IMR-90 (cell line): ENCODE data around the gene MID1. TPM values are rescaled to one million over a fixed set of nuclear protein-coding genes. Genes with fewer than 3 reads are reported as not detected.

Experiments
- ATAC-seq: fragments of 200-7000 bp; cut with Tn5 transposase; 2 replicates; pipeline ENCODE4 v1.9.1; 2020; ENCODE audit warnings: low read depth, mild to moderate bottlenecking, moderate library complexity
- BruUV-seq: library from RNA; stranded (reverse); fragments of 400-500 nt; replicated peaks from 2 replicates; lab custom pipeline; 2021; lab: Mats Ljungman, UMichigan
- CTCF ChIA-PET: fragments of 300-600 bp; formaldehyde crosslinking; extraction: SDS; loops from one replicate; lab custom pipeline; 2021; ENCODE audit warnings: antibody characterized with exemption; lab: Yijun Ruan, JAX
- POLR2A ChIA-PET: fragments of 300-600 bp; sonication (Branson Sonifier 250); formaldehyde crosslinking; loops from one replicate; lab custom pipeline; 2022; ENCODE audit warnings: antibody characterized with exemption; ENCODE audit not compliant: unreplicated experiment; lab: Charles Lee
- DNase-seq: peaks from one replicate; pipeline ENCODE4 v3.0.0; 2013
- H2AFZ ChIP-seq: replicated peaks from 2 replicates; pipeline ENCODE3; 2013; ENCODE audit warnings: low read length, mild to moderate bottlenecking; ENCODE audit not compliant: poor library complexity
- H2AK5ac ChIP-seq: 2 replicates; pipeline ENCODE4 v1.6.1; 2013; ENCODE audit warnings: low read depth, low read length, inconsistent platforms
- H2AK9ac ChIP-seq: replicated peaks from 2 replicates; pipeline ENCODE3; 2013; ENCODE audit warnings: mild to moderate bottlenecking, low read depth, low read length, moderate library complexity; ENCODE audit not compliant: poor library complexity
- H2BK120ac ChIP-seq: 2 replicates; pipeline ENCODE4 v1.6.1; 2013; ENCODE audit warnings: low read depth, low read length, inconsistent platforms
- H2BK15ac ChIP-seq: 3 replicates; pipeline ENCODE4 v1.6.1; 2013; ENCODE audit warnings: low read depth, low read length, inconsistent platforms
- H2BK20ac ChIP-seq: 2 replicates; pipeline ENCODE4 v1.6.1; 2013; ENCODE audit warnings: low read depth, mild to moderate bottlenecking, inconsistent platforms, low read length, moderate library complexity
- H2BK5ac ChIP-seq: 2 replicates; pipeline ENCODE4 v1.6.1; 2013; ENCODE audit warnings: mild to moderate bottlenecking, low read depth, low read length, inconsistent platforms; ENCODE audit not compliant: poor library complexity, severe bottlenecking
- H3K14ac ChIP-seq: replicated peaks from 2 replicates; pipeline ENCODE4 v1.6.1; 2013; ENCODE audit warnings: low read depth, low read length, inconsistent platforms
- H3K18ac ChIP-seq: 2 replicates; pipeline ENCODE4 v1.6.1; 2013; ENCODE audit warnings: low read depth, low read length, control low read depth
- H3K23ac ChIP-seq: 2 replicates; pipeline ENCODE4 v1.6.1; 2013; ENCODE audit warnings: low read depth, low read length, inconsistent platforms
- H3K27ac ChIP-seq: 2 replicates; pipeline ENCODE4 v1.5.1; 2013; ENCODE audit warnings: mild to moderate bottlenecking, control low read depth, low read length; ENCODE audit not compliant: insufficient read depth
- H3K27me3 ChIP-seq: 2 replicates; pipeline ENCODE4 v1.6.1; 2013; ENCODE audit warnings: low read length; ENCODE audit not compliant: control insufficient read depth, insufficient read depth
- H3K36me3 ChIP-seq: 2 replicates; pipeline ENCODE4 v1.6.1; 2013; ENCODE audit warnings: low read length, mixed read lengths; ENCODE audit not compliant: control insufficient read depth, insufficient read depth
- H3K4ac ChIP-seq: 2 replicates; pipeline ENCODE4 v1.6.1; 2013; ENCODE audit warnings: low read depth, low read length, inconsistent platforms
- H3K4me1 ChIP-seq: 2 replicates; pipeline ENCODE4 v1.6.1; 2013; ENCODE audit warnings: low read length, mixed read lengths; ENCODE audit not compliant: control insufficient read depth, insufficient read depth
- H3K4me2 ChIP-seq: 2 replicates; pipeline ENCODE4 v1.6.1; 2013; ENCODE audit warnings: low read depth, mild to moderate bottlenecking, control low read depth, low read length, moderate library complexity
- H3K4me3 ChIP-seq: 2 replicates; pipeline ENCODE4 v1.5.1; 2013; ENCODE audit warnings: low read depth, mild to moderate bottlenecking, control low read depth, low read length, moderate library complexity; ENCODE audit not compliant: insufficient read depth
- H3K56ac ChIP-seq: 2 replicates; pipeline ENCODE4 v1.6.1; 2013; ENCODE audit warnings: low read length, inconsistent platforms; ENCODE audit not compliant: insufficient read depth; ENCODE audit errors: extremely low read depth
- H3K79me1 ChIP-seq, 2 experiments: 2 replicates each; pipeline ENCODE4 v1.6.1; 2013; ENCODE audit warnings: low read length in 2 of 2, inconsistent platforms in 1 of 2, low read depth in 1 of 2
- H3K9ac ChIP-seq: 2 replicates; pipeline ENCODE4 v1.6.1; 2013; ENCODE audit warnings: low read depth, low read length, control low read depth
- H3K9me1 ChIP-seq: 2 replicates; pipeline ENCODE4 v1.6.1; 2013; ENCODE audit warnings: low read length, inconsistent platforms; ENCODE audit not compliant: insufficient read depth
- H3K9me3 ChIP-seq: 2 replicates; pipeline ENCODE4 v1.6.1; 2013; ENCODE audit warnings: low read length; ENCODE audit not compliant: control insufficient read depth, insufficient read depth
- H4K20me1 ChIP-seq: 2 replicates; pipeline ENCODE4 v1.6.1; 2013; ENCODE audit warnings: low read length, inconsistent platforms; ENCODE audit not compliant: insufficient read depth
- H4K5ac ChIP-seq: 2 replicates; pipeline ENCODE4 v1.6.1; 2013; ENCODE audit warnings: mild to moderate bottlenecking, low read depth, low read length, control low read depth
- H4K8ac ChIP-seq, 2 experiments: 2 replicates each; pipeline ENCODE4 v1.6.1; 2013; ENCODE audit warnings: low read depth in 2 of 2, low read length in 2 of 2, control low read depth in 1 of 2, inconsistent platforms in 1 of 2
- H4K91ac ChIP-seq: 2 replicates; pipeline ENCODE4 v1.6.1; 2013; ENCODE audit warnings: low read depth, low read length, inconsistent platforms; ENCODE audit not compliant: insufficient read depth
- BHLHE40 ChIP-seq: fragments of 150-350 bp; IDR thresholded peaks from 2 replicates; pipeline ENCODE4 v1.6.1; 2016; ENCODE audit warnings: mild to moderate bottlenecking, low read depth, low read length
- CEBPB ChIP-seq: IDR thresholded peaks from 2 replicates; pipeline ENCODE4 v1.6.1; 2012; ENCODE audit warnings: low read depth, low read length, improper control_type of control experiment
- CHD1 ChIP-seq: IDR thresholded peaks from 2 replicates; pipeline ENCODE4 v1.6.1; 2012; ENCODE audit warnings: low read depth, low read length, improper control_type of control experiment
- CTCF ChIP-seq: conservative IDR thresholded peaks from 2 replicates; pipeline ENCODE4 v1.5.1; 2012; ENCODE audit warnings: mild to moderate bottlenecking, low read depth, low read length, improper control_type of control experiment
- ELK1 ChIP-seq: fragments of 150-350 bp; IDR thresholded peaks from 2 replicates; pipeline ENCODE4 v1.6.1; 2016; ENCODE audit warnings: low read depth, mild to moderate bottlenecking, low read length, moderate library complexity, borderline replicate concordance
- FOS ChIP-seq: fragments of 150-350 bp; IDR thresholded peaks from 2 replicates; pipeline ENCODE4 v1.6.1; 2016; ENCODE audit warnings: low read depth, low read length
- MAFK ChIP-seq: IDR thresholded peaks from 2 replicates; pipeline ENCODE4 v1.6.1; 2012; ENCODE audit warnings: low read depth, low read length, improper control_type of control experiment
- MAZ ChIP-seq: IDR thresholded peaks from 2 replicates; pipeline ENCODE4 v1.6.1; 2012; ENCODE audit warnings: low read depth, mild to moderate bottlenecking, low read length, improper control_type of control experiment, moderate library complexity, borderline replicate concordance
- MXI1 ChIP-seq: IDR thresholded peaks from 2 replicates; pipeline ENCODE4 v1.6.1; 2012; ENCODE audit warnings: low read depth, mild to moderate bottlenecking, low read length, moderate library complexity, borderline replicate concordance
- NFE2L2 ChIP-seq: fragments of 150-350 bp; IDR thresholded peaks from 2 replicates; pipeline ENCODE4 v1.6.1; 2016; ENCODE audit warnings: low read depth, mild to moderate bottlenecking, low read length
- POLR2A ChIP-seq: IDR thresholded peaks from 2 replicates; pipeline ENCODE4 v1.6.1; 2012; ENCODE audit warnings: mild to moderate bottlenecking, low read depth, low read length
- RAD21 ChIP-seq: IDR thresholded peaks from 2 replicates; pipeline ENCODE4 v1.6.1; 2012; ENCODE audit warnings: low read length, improper control_type of control experiment
- RCOR1 ChIP-seq: IDR thresholded peaks from 2 replicates; pipeline ENCODE4 v1.6.1; 2012; ENCODE audit warnings: mild to moderate bottlenecking, low read length, improper control_type of control experiment; ENCODE audit not compliant: insufficient replicate concordance
- RFX5 ChIP-seq: IDR thresholded peaks from 2 replicates; pipeline ENCODE4 v1.8.0; 2012; ENCODE audit warnings: low read depth, mild to moderate bottlenecking, low read length, moderate library complexity
- SMC3 ChIP-seq: fragments of 150-350 bp; IDR thresholded peaks from 2 replicates; pipeline ENCODE4 v1.6.1; 2016; ENCODE audit warnings: low read depth, mild to moderate bottlenecking, antibody characterized with exemption, low read length, moderate library complexity
- USF2 ChIP-seq: fragments of 150-350 bp; IDR thresholded peaks from 2 replicates; pipeline ENCODE4 v1.6.1; 2017; ENCODE audit warnings: mild to moderate bottlenecking, antibody characterized with exemption, low read length, low read depth
- WGBS, 2 experiments: methylation state at CpG; one replicate each; pipeline versions ENCODE4 v1.1.5 to v1.1.7; 2013; ENCODE audit warnings: missing lambda C conversion rate in 2 of 2; ENCODE audit not compliant: insufficient read length in 1 of 2; ENCODE audit errors: extremely low coverage in 2 of 2; 5-methylcytosine and 5-hydroxymethylcytosine counted together
- dilution Hi-C: fragments of 300-500 bp; cut with HindIII; formaldehyde crosslinking; loops from one replicate; pipeline ENCODE4 v1.14.3; 2018; ENCODE audit warnings: low sequenced_read_pairs; ENCODE audit not compliant: unreplicated experiment
- in situ Hi-C: fragments of 300-500 bp; cut with MboI; formaldehyde crosslinking; loops from 3 replicates; pipeline ENCODE4 v1.14.3; 2019; ENCODE audit warnings: low sequenced_read_pairs, inconsistent platforms, mixed read lengths
- intact Hi-C: fragments of 100-400 bp; cut with micrococcal nuclease; formaldehyde crosslinking; loops from 2 replicates; pipeline ENCODE4 v1.10.0; 2022
- polyA plus RNA-seq, 3 experiments: library from polyadenylated mRNA; depleted of rRNA; stranded (reverse); fragments of >200 nt; gene quantifications; 2 replicates each; pipeline ENCODE4 v1.2.3, GENCODE V29; 2012; ENCODE audit warnings: low replicate concordance in 1 of 3
- total RNA-seq: library from RNA; depleted of rRNA; stranded (reverse); fragments of >200 nt; gene quantifications from 2 replicates; pipeline ENCODE4 v1.2.3, GENCODE V29; 2012

Gene MID1
- total and polyA plus RNA-seq, 2 of the 4 experiments (the other 2 are of a cell fraction) = 37.2 to 106 TPM

GRCh38 chrX:10617999-10618351 lies 2.4 kb downstream of the MID1 start:
- no peak overlapping the region for H2AFZ ChIP-seq
- H3K23ac ChIP-seq = peak overlapping the region; percentile 88; the same call in 1 of the 2 replicates
- TF ChIP-seq POLR2A = no peak
- no peak for TF ChIP-seq RCOR1
- no peak for TF ChIP-seq MXI1
- TF ChIP-seq RFX5 = no peak
- no peak for TF ChIP-seq FOS
- TF ChIP-seq CTCF = no peak
- no peak for TF ChIP-seq ELK1
- no peak for TF ChIP-seq MAFK
- no peak for TF ChIP-seq MAZ
- TF ChIP-seq USF2 = no peak
- no peak for TF ChIP-seq RAD21
- TF ChIP-seq BHLHE40 = no peak
- no peak for TF ChIP-seq CHD1
- TF ChIP-seq NFE2L2 = no peak
- TF ChIP-seq CEBPB = no peak
- no peak for TF ChIP-seq SMC3
- H2BK20ac ChIP-seq = no peak overlapping the region
- H3K18ac ChIP-seq = no peak overlapping the region; the same call in 1 of the 2 replicates
- peak overlapping the region; percentile 95 for H3K4me2 ChIP-seq
- H4K8ac ChIP-seq = no peak overlapping the region
- peak overlapping the region; percentile 69; the same call in 1 of the 2 replicates for H2AK5ac ChIP-seq
- no peaks in the 10 kb centered on the region for H4K20me1 ChIP-seq
- H2BK5ac ChIP-seq = peak overlapping the region; percentile 66
- H3K9ac ChIP-seq = peak overlapping the region; percentile 89
- peak overlapping the region; percentile 87; the same call in 1 of the 2 replicates for H3K14ac ChIP-seq
- H3K36me3 ChIP-seq = no peaks in the 10 kb centered on the region
- no peak overlapping the region for H4K5ac ChIP-seq
- no TSS peak for BruUV-seq
- H3K4me3 ChIP-seq = peak overlapping the region; percentile 60
- peak overlapping the region; percentile 61; the same call in 1 of the 2 replicates for H3K4ac ChIP-seq
- WGBS, 2 experiments = no CpG with 5 or more reads among the region's 3 CpGs
- no peak overlapping the region for H3K56ac ChIP-seq
- POLR2A ChIA-PET = no interaction called here
- peak overlapping the region; percentile 51; the same call in 1 of the 2 replicates for H2BK120ac ChIP-seq
- intact Hi-C loops = loop anchor here (5.0 kb wide), 5 partner anchors 104 to 484 kb away; no protein-coding TSS in a partner anchor
- dilution Hi-C loops = no loop called here
- H3K27ac ChIP-seq = peak overlapping the region; percentile 0; the same call in 1 of the 2 replicates
- ATAC-seq = peak; percentile 3; the same call in 1 of the 2 replicates
- H4K91ac ChIP-seq = 0 out of 2 replicates have a peak overlapping the region, but pooled peaks have one; percentile 34
- CTCF ChIA-PET = interaction anchor here (1.0 to 1.1 kb wide), 2 partner anchors 107 to 428 kb away, joined by 5 to 6 read pairs; no protein-coding TSS in a partner anchor
- H3K4me1 ChIP-seq = peaks cover 14% of the 10 kb centered on the region
- peak; percentile 75 for DNase-seq
- in situ Hi-C loops = loop anchor here (10.0 kb wide), 1 partner anchor 423 kb away; no protein-coding TSS in a partner anchor
- H3K9me3 ChIP-seq = no peaks in the 10 kb centered on the region
- H3K9me1 ChIP-seq = no peaks in the 10 kb centered on the region
- peak overlapping the region; percentile 37 for H2AK9ac ChIP-seq
- 0 out of 3 replicates have a peak overlapping the region, but pooled peaks have one; percentile 20 for H2BK15ac ChIP-seq
- H3K79me1 ChIP-seq = peaks cover 3 to 24% of the 10 kb centered on the region in 2 experiments; a peak in 2 of 4 replicates
- no peaks in the 10 kb centered on the region for H3K27me3 ChIP-seq
